GM21447 (cell line): ENCODE measurements around the gene LONP1.

Source experiments
- ATAC-seq: cut with Tn5 transposase; IDR thresholded peaks from one replicate; pipeline ENCODE4 v1.9.1; 2021; ENCODE audit not compliant: unreplicated experiment

The LONP1 gene

GRCh38 chr19:5680437-5681368 lies 39.2 kb downstream of the LONP1 start, which contains the start of the genes HSD11B1L and MICOS13:
HSD11B1L (plus strand) TSS chr19:5681027; CDS start chr19:5684833, 3,806 bp downstream.
MICOS13 (minus strand) TSS chr19:5680516; CDS start chr19:5680486, 30 bp downstream.
- ATAC-seq, result peak; percentile 88

GRCh38 chr19:5680084-5680436 lies 39.9 kb downstream of the LONP1 start:
- ATAC-seq, result no peak

- ATAC-seq, result no peak
Observed at GRCh38 chr19:5679289-5680083, 40.5 kb downstream of the LONP1 start.

- no peak for ATAC-seq
Observed at GRCh38 chr19:5678071-5678718, 41.8 kb downstream of the LONP1 start.

GRCh38 chr19:5677580-5677979 lies 42.4 kb downstream of the LONP1 start:
- no peak for ATAC-seq

- no peak for ATAC-seq
Observed at GRCh38 chr19:5677136-5677535, 42.8 kb downstream of the LONP1 start.

GRCh38 chr19:5676772-5677105 lies 43.2 kb downstream of the LONP1 start:
- no peak for ATAC-seq

GRCh38 chr19:5676105-5676771 lies 43.7 kb downstream of the LONP1 start:
- no peak for ATAC-seq

- no peak for ATAC-seq
Observed at GRCh38 chr19:5674714-5675113, 45.2 kb downstream of the LONP1 start.

GRCh38 chr19:5673752-5674151 lies 46.2 kb downstream of the LONP1 start:
- ATAC-seq, result no peak

- no peak for ATAC-seq
Observed at GRCh38 chr19:5672708-5673459, 47.1 kb downstream of the LONP1 start.

GRCh38 chr19:5671600-5671999 lies 48.3 kb downstream of the LONP1 start:
- no peak for ATAC-seq

- no peak for ATAC-seq
Observed at GRCh38 chr19:5669212-5669611, 50.7 kb downstream of the LONP1 start.

- no peak for ATAC-seq
Observed at GRCh38 chr19:5667751-5668271, 52.1 kb downstream of the LONP1 start.

GRCh38 chr19:5666921-5667610 lies 52.9 kb downstream of the LONP1 start:
- no peak for ATAC-seq

- ATAC-seq, result no peak
Observed at GRCh38 chr19:5665781-5666513, 54.0 kb downstream of the LONP1 start.

- ATAC-seq, result no peak
Observed at GRCh38 chr19:5664515-5664914, 55.4 kb downstream of the LONP1 start.

- ATAC-seq, result no peak
Observed at GRCh38 chr19:5663904-5664303, 56.0 kb downstream of the LONP1 start.

GRCh38 chr19:5661483-5661882 lies 58.5 kb downstream of the LONP1 start:
- no peak for ATAC-seq
